Trophoblast cell (in vitro differentiated cells and primary cell): ENCODE data around the gene MTREX.

Source experiments
- DNase-seq, 2 donors: peaks; one replicate each; pipeline ENCODE4 v3.0.0-alpha.2; 2016
- H2AFZ ChIP-seq: 2 replicates; pipeline ENCODE4 v1.6.1; 2013; ENCODE audit warnings: low read length, moderate library complexity, mild to moderate bottlenecking; ENCODE audit not compliant: insufficient read depth, poor library complexity
- H2AK5ac ChIP-seq: 2 replicates; pipeline ENCODE4 v1.6.1; 2013; ENCODE audit warnings: mild to moderate bottlenecking, low read length
- H2BK120ac ChIP-seq: 2 replicates; pipeline ENCODE4 v1.6.1; 2013; ENCODE audit warnings: low read length, mild to moderate bottlenecking, moderate library complexity; ENCODE audit not compliant: insufficient read depth, poor library complexity
- H2BK12ac ChIP-seq: 2 replicates; pipeline ENCODE4 v1.6.1; 2013; ENCODE audit warnings: mild to moderate bottlenecking, low read length, moderate library complexity
- H2BK5ac ChIP-seq: 2 replicates; pipeline ENCODE4 v1.6.1; 2013; ENCODE audit warnings: low read length, low read depth, moderate library complexity, mild to moderate bottlenecking; ENCODE audit not compliant: poor library complexity
- H3K14ac ChIP-seq: 2 replicates; pipeline ENCODE4 v1.6.1; 2013; ENCODE audit warnings: mild to moderate bottlenecking, low read length
- H3K18ac ChIP-seq: 2 replicates; pipeline ENCODE4 v1.6.1; 2013; ENCODE audit warnings: mild to moderate bottlenecking, low read length
- H3K23ac ChIP-seq: 2 replicates; pipeline ENCODE4 v1.6.1; 2013; ENCODE audit warnings: low read length
- H3K27ac ChIP-seq: 2 replicates; pipeline ENCODE4 v1.5.1; 2013; ENCODE audit warnings: low read depth, mild to moderate bottlenecking, inconsistent platforms, low read length, moderate library complexity
- H3K27me3 ChIP-seq: 2 replicates; pipeline ENCODE4 v1.6.1; 2013; ENCODE audit warnings: inconsistent platforms, mild to moderate bottlenecking, low read length, moderate library complexity; ENCODE audit not compliant: insufficient read depth
- H3K36me3 ChIP-seq, 2 experiments: 1 replicate in 1 of 2; 2 replicates in 1 of 2; pipeline ENCODE4 v1.6.1; 2013; ENCODE audit warnings: low read length in 2 of 2, mild to moderate bottlenecking in 2 of 2, moderate library complexity in 1 of 2; ENCODE audit not compliant: insufficient read depth in 2 of 2, control insufficient read depth in 1 of 2
- H3K4ac ChIP-seq: 2 replicates; pipeline ENCODE4 v1.6.1; 2013; ENCODE audit warnings: low read depth, mild to moderate bottlenecking, low read length, moderate library complexity
- H3K4me1 ChIP-seq, 2 experiments: 1 replicate in 1 of 2; 2 replicates in 1 of 2; pipeline ENCODE4 v1.6.1; 2013; ENCODE audit warnings: low read length in 2 of 2, mild to moderate bottlenecking in 2 of 2, moderate library complexity in 1 of 2; ENCODE audit not compliant: insufficient read depth in 2 of 2, control insufficient read depth in 1 of 2
- H3K4me2 ChIP-seq: 2 replicates; pipeline ENCODE4 v1.6.1; 2013; ENCODE audit warnings: inconsistent platforms, mild to moderate bottlenecking, low read length, moderate library complexity
- H3K4me3 ChIP-seq: 2 replicates; pipeline ENCODE4 v1.5.1; 2013; ENCODE audit warnings: mild to moderate bottlenecking, low read depth, low read length, inconsistent platforms
- H3K79me1 ChIP-seq: one replicate; pipeline ENCODE4 v1.6.1; 2013; ENCODE audit warnings: low read length
- H3K79me2 ChIP-seq: 2 replicates; pipeline ENCODE4 v1.6.1; 2013; ENCODE audit warnings: low read length, mild to moderate bottlenecking; ENCODE audit not compliant: control insufficient read depth, insufficient read depth, poor library complexity
- H3K9ac ChIP-seq: 2 replicates; pipeline ENCODE4 v1.6.1; 2013; ENCODE audit warnings: mild to moderate bottlenecking, low read length
- H3K9me3 ChIP-seq: 2 replicates; pipeline ENCODE4 v1.6.1; 2013; ENCODE audit warnings: low read depth, mild to moderate bottlenecking, control low read depth, inconsistent platforms, low read length; ENCODE audit not compliant: insufficient read depth
- H4K12ac ChIP-seq: 2 replicates; pipeline ENCODE4 v1.6.1; 2013; ENCODE audit warnings: low read depth, mild to moderate bottlenecking, low read length, moderate library complexity
- H4K8ac ChIP-seq: 2 replicates; pipeline ENCODE4 v1.6.1; 2013; ENCODE audit warnings: low read depth, mild to moderate bottlenecking, low read length, moderate library complexity
- H4K91ac ChIP-seq: one replicate; pipeline ENCODE4 v1.6.1; 2013; ENCODE audit warnings: low read depth, mild to moderate bottlenecking, low read length, moderate library complexity
- WGBS: extraction: QIAGEN DNeasy Blood & Tissue Kit; methylation state at CpG from one replicate; pipeline ENCODE4 v1.1.7; 2013; ENCODE audit warnings: missing lambda C conversion rate; ENCODE audit not compliant: insufficient read length, insufficient coverage; ENCODE audit errors: extremely low coverage; 5-methylcytosine and 5-hydroxymethylcytosine counted together

MTREX gene

DNA sequence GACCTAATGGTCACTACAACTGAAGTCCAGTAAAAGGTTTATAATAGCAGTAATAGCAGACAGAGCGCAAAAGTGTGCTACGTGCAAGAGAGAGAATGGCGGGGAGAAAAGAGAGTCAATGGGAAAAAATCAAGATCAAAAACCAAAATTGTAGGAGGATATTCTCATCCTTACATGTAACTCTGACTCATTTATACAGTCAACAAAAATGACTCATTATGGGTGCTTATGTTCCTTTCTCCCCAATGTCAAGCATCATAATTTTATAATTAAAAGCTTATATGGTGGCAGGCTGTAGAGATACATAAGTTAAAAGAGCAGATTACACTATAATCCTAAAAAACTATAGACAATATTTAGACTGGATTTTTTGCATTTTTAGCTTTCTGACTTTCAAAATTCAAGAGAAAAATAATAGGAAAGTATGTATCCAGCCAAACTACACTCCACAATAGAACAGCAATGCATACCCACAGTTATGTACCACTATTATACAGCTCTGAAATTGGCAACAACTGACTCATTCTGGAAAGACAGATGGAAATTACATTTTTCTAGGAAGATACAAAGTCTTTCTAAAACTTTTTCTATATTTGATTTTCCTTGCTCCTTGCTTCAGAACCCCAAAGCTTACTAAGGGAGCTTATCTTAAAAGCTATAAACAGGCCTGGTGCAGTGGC lies 148.6 kb downstream of the MTREX start:
- no peak overlapping the region for H3K14ac ChIP-seq
- peaks cover 2% of the 10 kb centered on the region in 2 experiments for H3K4me1 ChIP-seq
- H2BK5ac ChIP-seq: no peak overlapping the region
- no peak overlapping the region for H4K8ac ChIP-seq
- peaks cover 6 to 7% of the 10 kb centered on the region in 2 experiments for H3K36me3 ChIP-seq
- no peak for DNase-seq
- no peak overlapping the region for H3K27ac ChIP-seq
- H4K12ac ChIP-seq: no peak overlapping the region
- H3K9me3 ChIP-seq: no peaks in the 10 kb centered on the region
- H3K18ac ChIP-seq: no peak overlapping the region
- H3K4ac ChIP-seq: no peak overlapping the region
- no peaks in the 10 kb centered on the region for H3K27me3 ChIP-seq
- H4K91ac ChIP-seq: no peak overlapping the region
- no peak overlapping the region for H2BK120ac ChIP-seq
- H3K79me2 ChIP-seq: peaks cover 5% of the 10 kb centered on the region
- H3K4me2 ChIP-seq: no peak overlapping the region
- WGBS: no CpG with 5 or more reads among the region's 3 CpGs
- no peak overlapping the region for H3K4me3 ChIP-seq
- H2BK12ac ChIP-seq: no peak overlapping the region
- no peak overlapping the region for H2AK5ac ChIP-seq
- no peak overlapping the region for H2AFZ ChIP-seq
- H3K79me1 ChIP-seq: no peaks in the 10 kb centered on the region
- H3K9ac ChIP-seq: no peak overlapping the region
- H3K23ac ChIP-seq: no peak overlapping the region

DNA sequence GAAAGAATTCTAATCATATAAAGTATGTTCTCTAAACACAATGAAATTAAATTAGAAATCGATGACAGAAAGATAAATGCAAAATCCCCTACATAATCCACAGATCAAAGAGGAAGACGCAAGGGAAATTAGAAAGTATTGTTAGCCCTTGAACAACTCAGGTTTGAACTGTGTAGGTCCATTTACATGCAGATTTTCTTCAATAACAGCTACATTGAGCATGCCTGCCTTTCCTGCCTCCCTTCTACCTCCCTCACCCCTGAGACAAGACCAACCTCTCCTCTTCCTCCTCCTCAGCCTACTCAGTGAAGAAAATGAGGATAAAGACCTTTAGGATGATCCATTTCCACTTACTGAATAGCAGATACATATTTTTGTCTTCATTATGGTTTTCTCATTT lies 151.8 kb downstream of the MTREX start:
- DNase-seq: no peak
- Histone ChIP-seq H3K18ac (no peak overlapping the region), H4K12ac (no peak overlapping the region), H3K14ac (no peak overlapping the region), H3K4me3 (no peak overlapping the region), H2AFZ (no peak overlapping the region), H3K4me2 (no peak overlapping the region), H3K9ac (no peak overlapping the region), H3K4ac (no peak overlapping the region), H2AK5ac (no peak overlapping the region), H4K91ac (no peak overlapping the region), H3K27ac (no peak overlapping the region), H3K79me1 (no peaks in the 10 kb centered on the region), H3K9me3 (no peaks in the 10 kb centered on the region), H3K79me2 (peaks cover 5% of the 10 kb centered on the region), H3K27me3 (no peaks in the 10 kb centered on the region), H2BK120ac (no peak overlapping the region), H3K23ac (no peak overlapping the region), H2BK12ac (no peak overlapping the region), H4K8ac (no peak overlapping the region), H3K4me1 (peaks cover 0 to 2% of the 10 kb centered on the region in 2 experiments), H2BK5ac (no peak overlapping the region), H3K36me3 (peaks cover 7 to 10% of the 10 kb centered on the region in 2 experiments)
- WGBS: no CpG with 5 or more reads among the region's 2 CpGs

DNA sequence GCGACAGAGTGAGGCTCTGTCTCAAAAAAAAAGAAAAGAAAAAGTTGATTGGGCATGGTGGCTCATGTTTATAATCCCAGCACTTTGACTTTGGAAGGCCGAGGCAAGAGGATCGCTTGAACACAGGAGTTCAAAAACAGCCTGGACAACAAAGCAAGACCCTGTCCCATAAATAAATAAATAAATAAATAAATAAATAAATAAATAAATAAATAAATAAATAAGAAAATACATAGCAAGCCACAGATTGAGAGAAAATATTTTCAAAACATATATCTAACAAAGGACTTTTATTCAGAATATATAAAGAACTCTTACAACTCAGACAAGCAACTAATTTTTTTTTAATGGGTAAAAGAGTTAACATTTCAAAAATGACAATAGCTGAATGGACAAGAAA lies 155.8 kb downstream of the MTREX start:
- Histone ChIP-seq H3K79me1 (no peaks in the 10 kb centered on the region), H2BK12ac (no peak overlapping the region), H3K4me1 (no peaks in the 10 kb centered on the region), H4K91ac (no peak overlapping the region), H2BK120ac (no peak overlapping the region), H3K4me3 (no peak overlapping the region), H3K14ac (no peak overlapping the region), H3K23ac (no peak overlapping the region), H3K4me2 (no peak overlapping the region), H3K27ac (no peak overlapping the region), H3K27me3 (no peaks in the 10 kb centered on the region), H2AFZ (no peak overlapping the region), H3K9me3 (no peaks in the 10 kb centered on the region), H2AK5ac (no peak overlapping the region), H3K18ac (no peak overlapping the region), H4K8ac (no peak overlapping the region), H4K12ac (no peak overlapping the region), H2BK5ac (no peak overlapping the region), H3K36me3 (peaks cover 6 to 12% of the 10 kb centered on the region in 2 experiments), H3K4ac (no peak overlapping the region), H3K79me2 (peaks cover 1% of the 10 kb centered on the region), H3K9ac (no peak overlapping the region)
- no CpG with 5 or more reads among the region's 3 CpGs for WGBS
- DNase-seq: no peak

DNA sequence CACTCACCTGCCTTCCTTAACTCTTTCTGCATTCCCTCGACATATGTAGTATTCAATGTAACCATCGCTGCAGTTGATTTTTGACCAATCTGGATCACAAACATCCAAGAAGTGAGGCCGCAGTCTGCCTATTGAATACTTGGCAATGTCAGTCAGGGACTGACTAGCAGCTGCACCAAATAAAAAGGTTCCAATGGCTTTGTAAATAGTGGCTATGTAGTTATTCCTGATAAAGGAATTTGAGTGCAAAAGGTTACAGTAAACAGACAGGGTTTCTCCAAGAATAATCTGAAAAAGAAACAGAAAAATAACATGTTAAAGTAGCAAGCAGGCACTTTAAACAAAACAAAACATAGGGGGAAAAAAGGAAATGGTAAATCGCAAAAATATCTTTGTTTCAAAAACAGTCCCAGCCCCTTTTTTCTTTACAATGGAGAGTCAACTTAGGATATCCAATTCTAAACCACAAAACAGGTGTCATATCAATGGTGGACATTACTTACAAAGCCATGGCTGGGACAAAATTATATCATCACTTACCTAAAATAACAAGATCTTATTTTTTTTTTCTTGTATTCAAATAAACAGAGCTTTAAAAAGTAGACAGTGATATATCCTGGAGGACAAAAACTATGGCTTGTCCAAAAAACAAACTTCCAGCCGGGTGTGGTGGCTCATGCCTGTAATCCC lies 160.2 kb downstream of the MTREX start:
- DNase-seq: no peak
- H2BK12ac ChIP-seq: no peak overlapping the region
- H3K9ac ChIP-seq: no peak overlapping the region
- H2AFZ ChIP-seq: no peak overlapping the region
- no peak overlapping the region for H4K8ac ChIP-seq
- H3K18ac ChIP-seq: no peak overlapping the region
- no peak overlapping the region for H4K12ac ChIP-seq
- H3K4ac ChIP-seq: no peak overlapping the region
- H3K4me2 ChIP-seq: no peak overlapping the region
- no peaks in the 10 kb centered on the region for H3K27me3 ChIP-seq
- H3K79me1 ChIP-seq: no peaks in the 10 kb centered on the region
- no peaks in the 10 kb centered on the region for H3K9me3 ChIP-seq
- H4K91ac ChIP-seq: no peak overlapping the region
- no peak overlapping the region for H2AK5ac ChIP-seq
- H3K23ac ChIP-seq: no peak overlapping the region
- no peak overlapping the region for H3K27ac ChIP-seq
- no peak overlapping the region for H2BK5ac ChIP-seq
- H3K4me1 ChIP-seq: no peaks in the 10 kb centered on the region
- no CpG with 5 or more reads among the region's 5 CpGs for WGBS
- no peak overlapping the region for H2BK120ac ChIP-seq
- H3K79me2 ChIP-seq: no peaks in the 10 kb centered on the region
- no peak overlapping the region for H3K4me3 ChIP-seq
- peaks cover 8 to 12% of the 10 kb centered on the region in 2 experiments for H3K36me3 ChIP-seq
- H3K14ac ChIP-seq: no peak overlapping the region
